CD14-positive monocyte (primary cell): ENCODE measurements around the gene PRSS48. TPM values are rescaled to one million over a fixed set of nuclear protein-coding genes. Genes with fewer than 3 reads are reported as not detected.

ENCODE experiments used
- DNase-seq, 3 donors: peaks; one replicate each; pipeline ENCODE4 v3.0.0-alpha.2; 2011 to 2022
- H2AFZ ChIP-seq: 2 replicates; pipeline ENCODE4 v1.6.0; 2012; ENCODE audit warnings: mild to moderate bottlenecking, low read depth, low read length, inconsistent platforms; ENCODE audit not compliant: insufficient read depth, poor library complexity, severe bottlenecking
- H3K27ac ChIP-seq, 2 donors: 1 replicate in 1 of 2; 2 replicates in 1 of 2; pipeline ENCODE4 v1.5.1; 2012 to 2013; ENCODE audit warnings: low read length in 2 of 2, control low read depth in 1 of 2, inconsistent platforms in 1 of 2, low read depth in 1 of 2, mild to moderate bottlenecking in 1 of 2
- H3K27me3 ChIP-seq, 2 donors: one replicate each; pipeline versions ENCODE4 v1.6.0 to v1.6.1; 2011 to 2013; ENCODE audit warnings: low read length in 2 of 2; ENCODE audit not compliant: control insufficient read depth in 2 of 2, insufficient read depth in 2 of 2
- H3K36me3 ChIP-seq, 2 donors: replicated peaks in 1 of 2; 1 replicate in 1 of 2; 2 replicates in 1 of 2; pipeline versions ENCODE4 v1.5.1 to v1.6.1; 2012 to 2013; ENCODE audit warnings: low read length in 2 of 2, control low read depth in 1 of 2, inconsistent platforms in 1 of 2, mild to moderate bottlenecking in 1 of 2; ENCODE audit not compliant: insufficient read depth in 2 of 2, control insufficient read depth in 1 of 2
- H3K4me1 ChIP-seq, 2 donors: 1 replicate in 1 of 2; 2 replicates in 1 of 2; pipeline versions ENCODE4 v1.5.1 to v1.6.1; 2012 to 2013; ENCODE audit warnings: low read length in 2 of 2, control low read depth in 1 of 2, inconsistent platforms in 1 of 2, mild to moderate bottlenecking in 1 of 2, moderate library complexity in 1 of 2; ENCODE audit not compliant: insufficient read depth in 2 of 2, control insufficient read depth in 1 of 2
- H3K4me2 ChIP-seq: replicated peaks from 2 replicates; pipeline ENCODE3; 2012; ENCODE audit warnings: low read length, moderate library complexity, mild to moderate bottlenecking; ENCODE audit not compliant: poor library complexity, severe bottlenecking; ENCODE audit errors: extremely low read depth
- H3K4me3 ChIP-seq, 3 experiments: fragments of 200-600 bp in 1 of 3; sonication (generic) in 1 of 3; replicated peaks in 1 of 3; 1 replicate in 2 of 3; 2 replicates in 1 of 3; pipeline ENCODE4 v1.5.1; 2011 to 2013; ENCODE audit warnings: low read length in 3 of 3, mild to moderate bottlenecking in 3 of 3, control low read depth in 2 of 3, low read depth in 2 of 3, inconsistent platforms in 1 of 3, moderate library complexity in 1 of 3
- H3K79me2 ChIP-seq: 2 replicates; pipeline ENCODE4 v1.6.0; 2012; ENCODE audit warnings: mild to moderate bottlenecking, control low read depth, inconsistent platforms, low read length, moderate library complexity; ENCODE audit not compliant: insufficient read depth
- H3K9ac ChIP-seq: 2 replicates; pipeline ENCODE4 v1.6.0; 2017; ENCODE audit warnings: low read length, mild to moderate bottlenecking; ENCODE audit not compliant: insufficient read depth, poor library complexity, severe bottlenecking
- H3K9me3 ChIP-seq, 2 donors: replicated peaks in 1 of 2; 1 replicate in 1 of 2; 2 replicates in 1 of 2; pipeline versions ENCODE4 v1.5.1 to v1.6.1; 2012 to 2013; ENCODE audit warnings: low read length in 2 of 2, control low read depth in 1 of 2; ENCODE audit not compliant: control insufficient read depth in 1 of 2, insufficient read depth in 1 of 2
- H4K20me1 ChIP-seq: 2 replicates; pipeline ENCODE4 v1.6.0; 2012; ENCODE audit warnings: mild to moderate bottlenecking, low read length, control low read depth, moderate library complexity; ENCODE audit not compliant: insufficient read depth
- H3K27ac Mint-ChIP-seq, 7 donors: one replicate each; pipeline ENCODE4 v1.8.0; 2020; ENCODE audit warnings: mild to moderate bottlenecking in 7 of 7, mixed read lengths in 7 of 7, moderate library complexity in 6 of 7, inconsistent platforms in 2 of 7
- H3K27me3 Mint-ChIP-seq, 3 donors: one replicate each; pipeline ENCODE4 v1.8.0; 2021 to 2022; ENCODE audit warnings: low read depth in 3 of 3, mild to moderate bottlenecking in 3 of 3, mixed read lengths in 3 of 3, moderate library complexity in 3 of 3, inconsistent platforms in 1 of 3
- H3K36me3 Mint-ChIP-seq, 2 donors: one replicate each; pipeline ENCODE4 v1.8.0; 2020; ENCODE audit warnings: mixed read lengths in 2 of 2, inconsistent platforms in 1 of 2, mild to moderate bottlenecking in 1 of 2
- H3K4me1 Mint-ChIP-seq: one replicate; pipeline ENCODE4 v1.8.0; 2020; ENCODE audit warnings: mild to moderate bottlenecking, mixed read lengths
- H3K4me3 Mint-ChIP-seq, 2 donors: one replicate each; pipeline ENCODE4 v1.8.0; 2020; ENCODE audit warnings: mild to moderate bottlenecking in 2 of 2, mixed read lengths in 2 of 2, moderate library complexity in 1 of 2
- H3K9me3 Mint-ChIP-seq, 7 donors: one replicate each; pipeline ENCODE4 v1.8.0; 2020 to 2022; ENCODE audit warnings: mixed read lengths in 7 of 7, mild to moderate bottlenecking in 6 of 7, moderate library complexity in 6 of 7, inconsistent platforms in 2 of 7
- CTCF ChIP-seq: fragments of 200-600 bp; IDR thresholded peaks from one replicate; pipeline ENCODE4 v1.8.0; 2022; ENCODE audit warnings: antibody characterized with exemption, mild to moderate bottlenecking
- WGBS: methylation state at CpG from one replicate; pipeline ENCODE4 v1.1.5; 2013; ENCODE audit warnings: missing lambda C conversion rate; ENCODE audit not compliant: insufficient coverage; 5-methylcytosine and 5-hydroxymethylcytosine counted together
- intact Hi-C, 2 donors: fragments of 100-400 bp; cut with micrococcal nuclease; formaldehyde crosslinking; loops; one replicate each; pipeline versions ENCODE4 v1.15.0 to v1.15.1; 2023
- polyA plus RNA-seq, 3 donors: library from polyadenylated mRNA; depleted of rRNA in 1 of 3; unstranded in 2 of 3; stranded (reverse) in 1 of 3; fragments of 300-500 nt in 2 of 3; fragments of >200 nt in 1 of 3; fragmentation: Illumina TruSeq in 2 of 3; gene quantifications; 1 replicate in 2 of 3; 2 replicates in 1 of 3; pipeline ENCODE4 v1.2.3, GENCODE V29; 2012 to 2021

PRSS48 gene
- polyA plus RNA-seq, 3 donors, result not detected

- H3K9ac ChIP-seq, result no peak overlapping the region
- WGBS, result no CpG with 5 or more reads among the region's 2 CpGs
- H3K4me1 Mint-ChIP-seq, result no peaks in the 10 kb centered on the region
These were observed 38.4 kb downstream of the PRSS48 start for GRCh38 chr4:151315212-151315886.

GRCh38 chr4:151316645-151317044 is 39.7 kb downstream of the PRSS48 start:
- Histone ChIP-seq H3K9me3 (no peaks in the 10 kb centered on the region), H3K27me3 (peaks cover 1 to 7% of the 10 kb centered on the region in 2 donors), H3K4me1 (no peaks in the 10 kb centered on the region), H3K4me3 (no peak overlapping the region), H4K20me1 (no peaks in the 10 kb centered on the region), H3K4me2 (no peak overlapping the region), H3K9ac (no peak overlapping the region), H3K27ac (no peak overlapping the region), H3K36me3 (no peaks in the 10 kb centered on the region), H2AFZ (no peak overlapping the region), H3K79me2 (no peaks in the 10 kb centered on the region)
- H3K36me3 Mint-ChIP-seq, result no peaks in the 10 kb centered on the region
- peaks cover 3 to 10% (median 5%) of the 10 kb centered on the region in 3 donors for H3K27me3 Mint-ChIP-seq
- H3K9me3 Mint-ChIP-seq, result peaks cover 0 to 1% (median 0%) of the 10 kb centered on the region in 7 donors
- 60% methylated on average over 2 of the region's 2 CpGs for WGBS
- no peaks in the 10 kb centered on the region for H3K4me1 Mint-ChIP-seq
- no peak overlapping the region for H3K27ac Mint-ChIP-seq
- H3K4me3 Mint-ChIP-seq, result no peak overlapping the region
- intact Hi-C loops, result no loop called here
- no peak for TF ChIP-seq CTCF
- no peak for DNase-seq

More at GRCh38 chr4:151315212-151315886, 38.4 kb downstream of the PRSS48 start:
- intact Hi-C loops, result no loop called here
- peaks cover 0 to 7% of the 10 kb centered on the region in 2 donors for H3K27me3 ChIP-seq
- H3K36me3 Mint-ChIP-seq, result no peaks in the 10 kb centered on the region
- no peaks in the 10 kb centered on the region for H3K36me3 ChIP-seq
- no peaks in the 10 kb centered on the region for H3K4me1 ChIP-seq
- H3K4me3 ChIP-seq, result no peak overlapping the region
- peaks cover 0 to 2% (median 0%) of the 10 kb centered on the region in 7 donors for H3K9me3 Mint-ChIP-seq
- H3K27me3 Mint-ChIP-seq, result peaks cover 3 to 5% (median 3%) of the 10 kb centered on the region in 3 donors
- no peak for TF ChIP-seq CTCF
- no peak overlapping the region for H3K27ac Mint-ChIP-seq
- no peaks in the 10 kb centered on the region for H3K9me3 ChIP-seq
- H4K20me1 ChIP-seq, result no peaks in the 10 kb centered on the region
- H2AFZ ChIP-seq, result no peak overlapping the region
- no peak overlapping the region for H3K4me3 Mint-ChIP-seq
- no peak for DNase-seq
- no peaks in the 10 kb centered on the region for H3K79me2 ChIP-seq
- H3K27ac ChIP-seq, result no peak overlapping the region
- no peak overlapping the region for H3K4me2 ChIP-seq
